ENCODE results near the gene AP3M1. TPM values are rescaled to one million over a fixed set of nuclear protein-coding genes. Genes with fewer than 3 reads are reported as not detected.

The AP3M1 gene
- total RNA-seq, 1 donor from 2014 or later: 63.4 TPM

DNA sequence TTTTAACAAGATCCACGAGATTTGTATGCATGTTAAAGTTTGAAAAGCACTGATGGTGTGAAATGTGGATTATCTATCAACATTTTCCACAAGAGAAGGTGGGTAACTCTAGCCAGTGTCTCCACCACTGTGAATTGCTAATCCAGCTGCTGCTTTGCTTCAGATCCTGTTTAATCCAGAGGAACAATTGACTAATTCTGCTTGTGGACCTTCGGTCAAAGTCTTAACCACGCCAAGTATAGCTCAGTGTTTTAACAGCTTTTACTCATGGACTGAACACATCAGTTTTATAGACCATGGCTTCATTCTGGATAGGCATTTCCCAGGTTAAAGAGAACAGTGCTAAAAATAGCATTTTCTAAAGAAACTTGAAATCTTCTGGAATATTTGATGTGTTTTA, 23.9 kb upstream of the AP3M1 start:
- DNase-seq: no peak
- no peaks in the 10 kb centered on the region for H3K36me3 Mint-ChIP-seq (ENCODE audit: unreplicated experiment)
- H3K27me3 Mint-ChIP-seq (ENCODE audit: unreplicated experiment): no peaks in the 10 kb centered on the region
- H3K4me3 Mint-ChIP-seq (ENCODE audit: unreplicated experiment): no peak overlapping the region
- no peak overlapping the region for H3K27ac Mint-ChIP-seq (ENCODE audit: unreplicated experiment)
- TF ChIP-seq, protein P1, sequence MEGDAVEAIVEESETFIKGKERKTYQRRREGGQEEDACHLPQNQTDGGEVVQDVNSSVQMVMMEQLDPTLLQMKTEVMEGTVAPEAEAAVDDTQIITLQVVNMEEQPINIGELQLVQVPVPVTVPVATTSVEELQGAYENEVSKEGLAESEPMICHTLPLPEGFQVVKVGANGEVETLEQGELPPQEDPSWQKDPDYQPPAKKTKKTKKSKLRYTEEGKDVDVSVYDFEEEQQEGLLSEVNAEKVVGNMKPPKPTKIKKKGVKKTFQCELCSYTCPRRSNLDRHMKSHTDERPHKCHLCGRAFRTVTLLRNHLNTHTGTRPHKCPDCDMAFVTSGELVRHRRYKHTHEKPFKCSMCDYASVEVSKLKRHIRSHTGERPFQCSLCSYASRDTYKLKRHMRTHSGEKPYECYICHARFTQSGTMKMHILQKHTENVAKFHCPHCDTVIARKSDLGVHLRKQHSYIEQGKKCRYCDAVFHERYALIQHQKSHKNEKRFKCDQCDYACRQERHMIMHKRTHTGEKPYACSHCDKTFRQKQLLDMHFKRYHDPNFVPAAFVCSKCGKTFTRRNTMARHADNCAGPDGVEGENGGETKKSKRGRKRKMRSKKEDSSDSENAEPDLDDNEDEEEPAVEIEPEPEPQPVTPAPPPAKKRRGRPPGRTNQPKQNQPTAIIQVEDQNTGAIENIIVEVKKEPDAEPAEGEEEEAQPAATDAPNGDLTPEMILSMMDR (IDR thresholded peaks at IDR 0.05; ENCODE audit: partially characterized antibody, unreplicated experiment): no peak
- H3K9me3 Mint-ChIP-seq (ENCODE audit: unreplicated experiment): no peaks in the 10 kb centered on the region
- no peaks in the 10 kb centered on the region for H3K4me1 Mint-ChIP-seq (ENCODE audit: low read depth, unreplicated experiment)

DNA sequence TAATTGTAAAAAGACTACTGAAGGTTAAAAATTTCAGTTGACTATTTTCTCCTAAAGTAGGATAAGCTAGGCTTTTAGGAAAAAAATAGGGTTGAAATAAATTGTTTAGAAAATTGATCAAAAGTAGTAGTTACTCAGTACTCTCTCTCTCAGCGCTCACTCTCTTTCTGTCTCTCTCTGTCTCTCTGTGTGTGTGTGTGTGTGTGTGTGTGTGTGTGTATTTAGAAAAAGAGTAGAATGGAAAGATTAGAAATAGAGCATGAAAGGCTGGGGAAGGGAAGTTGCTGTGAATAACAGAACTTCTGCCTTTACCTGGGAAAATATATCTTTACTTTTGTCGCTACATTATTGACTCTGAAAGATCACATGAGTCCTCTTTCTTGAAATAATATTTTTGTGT, 21.0 kb upstream of the AP3M1 start:
- DNase-seq: no peak
- no peaks in the 10 kb centered on the region for H3K4me1 Mint-ChIP-seq (ENCODE audit: low read depth, unreplicated experiment)
- H3K36me3 Mint-ChIP-seq (ENCODE audit: unreplicated experiment): no peaks in the 10 kb centered on the region
- H3K9me3 Mint-ChIP-seq (ENCODE audit: unreplicated experiment): no peaks in the 10 kb centered on the region
- TF ChIP-seq, protein P1 (IDR thresholded peaks at IDR 0.05; ENCODE audit: partially characterized antibody, unreplicated experiment): no peak
- H3K27ac Mint-ChIP-seq (ENCODE audit: unreplicated experiment): no peak overlapping the region
- no peaks in the 10 kb centered on the region for H3K27me3 Mint-ChIP-seq (ENCODE audit: unreplicated experiment)
- no peak overlapping the region for H3K4me3 Mint-ChIP-seq (ENCODE audit: unreplicated experiment)

DNA sequence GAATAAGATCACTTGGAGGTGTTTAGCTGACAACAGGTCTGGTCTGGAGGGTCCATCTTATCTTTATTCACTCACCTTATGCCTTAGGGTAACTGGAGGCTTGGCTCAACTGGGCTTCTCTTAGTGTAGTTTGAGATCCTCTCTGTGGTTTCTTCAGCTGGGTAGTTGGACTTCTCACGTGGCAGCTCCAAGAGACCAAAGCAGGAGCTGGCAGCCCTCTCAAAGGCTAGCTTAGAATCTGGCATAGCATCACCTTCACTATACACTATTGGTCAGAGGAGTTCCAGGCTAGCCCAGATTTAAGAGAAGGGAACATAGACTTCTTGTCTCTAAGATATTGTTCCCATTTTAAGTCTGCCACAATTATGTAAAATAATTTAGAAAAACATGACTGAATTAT, 16.8 kb upstream of the AP3M1 start:
- TF ChIP-seq, protein P1 (IDR thresholded peaks at IDR 0.05; ENCODE audit: partially characterized antibody, unreplicated experiment): no peak
- H3K27ac Mint-ChIP-seq (ENCODE audit: unreplicated experiment): no peak overlapping the region
- H3K27me3 Mint-ChIP-seq (ENCODE audit: unreplicated experiment): no peaks in the 10 kb centered on the region
- H3K9me3 Mint-ChIP-seq (ENCODE audit: unreplicated experiment): no peaks in the 10 kb centered on the region
- H3K36me3 Mint-ChIP-seq (ENCODE audit: unreplicated experiment): no peaks in the 10 kb centered on the region
- DNase-seq: no peak
- H3K4me3 Mint-ChIP-seq (ENCODE audit: unreplicated experiment): no peak overlapping the region
- H3K4me1 Mint-ChIP-seq (ENCODE audit: low read depth, unreplicated experiment): peaks cover 2% of the 10 kb centered on the region

DNA sequence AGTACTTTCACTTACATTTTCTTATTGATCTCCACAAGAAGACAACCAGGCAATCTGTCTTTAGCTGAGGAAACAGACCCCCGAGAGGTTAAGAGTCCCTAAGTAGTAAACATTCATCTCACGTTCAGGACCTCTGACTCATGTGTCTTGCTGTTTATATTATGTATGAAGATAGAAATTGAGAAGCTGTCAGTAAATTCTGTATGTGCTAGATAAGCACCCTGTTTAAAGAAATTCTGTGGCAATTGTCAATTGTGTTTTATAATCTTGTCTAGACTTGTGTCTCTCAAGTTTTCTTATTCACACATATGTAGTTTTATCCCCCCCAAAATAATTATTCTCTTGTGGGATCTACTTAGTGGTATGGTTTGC, 14.9 kb upstream of the AP3M1 start:
- Mint-ChIP-seq H3K27ac (ENCODE audit: unreplicated experiment) (no peak overlapping the region), H3K4me3 (ENCODE audit: unreplicated experiment) (no peak overlapping the region)

DNA sequence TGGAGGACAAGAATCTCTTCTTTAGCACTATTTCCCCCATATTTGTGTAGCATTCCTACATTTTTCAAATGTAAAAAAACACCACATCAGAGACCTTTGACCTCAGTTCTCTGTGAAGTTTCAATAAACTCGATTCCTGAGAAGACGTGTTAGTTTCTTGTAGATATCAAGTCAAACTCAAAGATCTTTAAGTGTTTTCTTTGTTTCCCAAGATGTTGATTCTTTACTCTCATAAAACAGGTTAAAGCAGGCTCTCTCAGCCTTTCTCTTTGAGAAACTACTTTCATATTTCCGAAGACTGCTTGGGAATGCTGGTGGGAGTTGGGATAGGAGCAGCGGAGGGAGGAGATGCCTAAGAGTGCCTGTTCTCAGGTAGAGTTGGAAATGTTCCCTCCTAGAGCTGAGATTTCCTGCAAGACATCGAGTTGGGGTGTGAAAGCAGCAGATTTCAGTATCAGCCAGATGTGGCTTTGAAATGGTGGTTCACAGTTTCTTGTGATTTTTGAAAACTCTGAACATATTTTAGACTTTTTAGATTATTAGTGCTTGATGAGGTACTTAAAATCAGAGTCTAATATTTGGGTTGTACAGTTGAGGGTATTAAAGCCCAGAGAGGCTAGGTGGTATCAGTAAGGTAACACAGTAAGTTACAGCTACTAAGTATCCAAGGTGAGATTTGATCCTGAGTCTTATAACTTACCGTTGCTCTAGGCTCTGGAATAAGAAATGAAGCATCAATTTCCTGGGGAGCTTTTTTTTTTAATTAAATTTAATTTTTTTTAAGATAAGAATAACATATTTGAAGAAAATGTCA, 14.3 kb upstream of the AP3M1 start:
- Mint-ChIP-seq H3K4me1 (ENCODE audit: low read depth, unreplicated experiment) (peaks cover 2% of the 10 kb centered on the region), H3K9me3 (ENCODE audit: unreplicated experiment) (no peaks in the 10 kb centered on the region), H3K36me3 (ENCODE audit: unreplicated experiment) (no peaks in the 10 kb centered on the region), H3K4me3 (ENCODE audit: unreplicated experiment) (no peak overlapping the region), H3K27me3 (ENCODE audit: unreplicated experiment) (no peaks in the 10 kb centered on the region), H3K27ac (ENCODE audit: unreplicated experiment) (no peak overlapping the region)
- TF ChIP-seq, protein P1 (IDR thresholded peaks at IDR 0.05; ENCODE audit: partially characterized antibody, unreplicated experiment): no peak
- no peak for DNase-seq

More for the DNA sequence above, 14.9 kb upstream of the AP3M1 start:
- Mint-ChIP-seq H3K4me1 (ENCODE audit: low read depth, unreplicated experiment) (peaks cover 2% of the 10 kb centered on the region), H3K36me3 (ENCODE audit: unreplicated experiment) (no peaks in the 10 kb centered on the region), H3K9me3 (ENCODE audit: unreplicated experiment) (no peaks in the 10 kb centered on the region), H3K27me3 (ENCODE audit: unreplicated experiment) (no peaks in the 10 kb centered on the region)
- DNase-seq: no peak
- TF ChIP-seq, protein P1 (IDR thresholded peaks at IDR 0.05; ENCODE audit: partially characterized antibody, unreplicated experiment): no peak
